ENCODE data around the gene SUSD6.

SUSD6 gene

DNA sequence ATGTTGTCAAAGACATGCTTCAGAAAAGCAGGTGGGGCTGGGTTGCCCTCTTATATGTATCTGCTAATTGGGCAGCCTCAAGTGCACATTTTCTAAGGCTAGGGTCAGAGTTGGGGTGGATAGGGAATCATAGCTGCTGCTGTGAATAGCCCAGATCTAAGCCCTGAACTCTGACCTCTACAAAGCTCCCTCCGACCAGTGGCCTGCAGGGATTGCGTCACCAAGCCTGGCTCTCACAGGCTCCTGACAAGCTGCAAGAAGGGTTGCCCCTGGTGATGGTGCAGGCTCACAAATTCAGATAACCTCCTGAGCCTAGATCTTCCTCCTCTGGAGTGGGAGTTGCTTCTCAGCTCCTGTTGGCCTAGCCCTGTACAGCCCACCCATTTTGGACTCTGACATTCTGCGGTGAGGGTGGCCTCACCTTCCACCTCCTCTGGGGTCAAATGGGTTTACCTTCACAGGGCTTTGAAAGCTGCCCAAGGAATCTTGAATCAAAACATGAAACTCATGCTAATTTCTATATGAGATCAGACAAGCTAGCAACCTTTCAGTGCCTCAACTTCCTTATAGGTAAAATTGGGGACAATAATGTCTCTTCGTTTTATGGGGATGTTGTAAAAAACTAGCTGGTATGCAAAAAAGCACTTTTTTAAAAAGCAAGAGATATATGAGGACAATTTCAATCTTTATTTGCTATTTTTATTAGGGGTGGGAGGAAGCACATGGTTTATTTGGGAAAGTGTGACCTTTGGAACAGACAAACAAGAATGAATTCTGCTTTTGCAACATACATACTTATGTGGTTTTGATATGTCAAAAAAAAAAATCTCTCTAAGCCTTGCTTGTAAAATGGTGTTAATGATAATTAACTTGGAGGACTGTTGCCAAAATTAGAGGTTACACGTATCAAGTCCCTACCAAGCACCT lies 4.9 kb upstream of the SUSD6 start:
- TF ChIP-seq, protein P1, sequence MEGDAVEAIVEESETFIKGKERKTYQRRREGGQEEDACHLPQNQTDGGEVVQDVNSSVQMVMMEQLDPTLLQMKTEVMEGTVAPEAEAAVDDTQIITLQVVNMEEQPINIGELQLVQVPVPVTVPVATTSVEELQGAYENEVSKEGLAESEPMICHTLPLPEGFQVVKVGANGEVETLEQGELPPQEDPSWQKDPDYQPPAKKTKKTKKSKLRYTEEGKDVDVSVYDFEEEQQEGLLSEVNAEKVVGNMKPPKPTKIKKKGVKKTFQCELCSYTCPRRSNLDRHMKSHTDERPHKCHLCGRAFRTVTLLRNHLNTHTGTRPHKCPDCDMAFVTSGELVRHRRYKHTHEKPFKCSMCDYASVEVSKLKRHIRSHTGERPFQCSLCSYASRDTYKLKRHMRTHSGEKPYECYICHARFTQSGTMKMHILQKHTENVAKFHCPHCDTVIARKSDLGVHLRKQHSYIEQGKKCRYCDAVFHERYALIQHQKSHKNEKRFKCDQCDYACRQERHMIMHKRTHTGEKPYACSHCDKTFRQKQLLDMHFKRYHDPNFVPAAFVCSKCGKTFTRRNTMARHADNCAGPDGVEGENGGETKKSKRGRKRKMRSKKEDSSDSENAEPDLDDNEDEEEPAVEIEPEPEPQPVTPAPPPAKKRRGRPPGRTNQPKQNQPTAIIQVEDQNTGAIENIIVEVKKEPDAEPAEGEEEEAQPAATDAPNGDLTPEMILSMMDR (conservative IDR thresholded peaks at IDR 0.05) = no peak
- peak overlapping the region; percentile 23; the same call in 1 of the 2 replicates for H3K27ac ChIP-seq

- TF ChIP-seq, protein P1 (conservative IDR thresholded peaks at IDR 0.05) = no peak
- H3K27ac ChIP-seq = peak overlapping the region; percentile 83
These were observed 1.1 kb upstream of the SUSD6 start for GRCh38 chr14:69610020-69610873.

DNA sequence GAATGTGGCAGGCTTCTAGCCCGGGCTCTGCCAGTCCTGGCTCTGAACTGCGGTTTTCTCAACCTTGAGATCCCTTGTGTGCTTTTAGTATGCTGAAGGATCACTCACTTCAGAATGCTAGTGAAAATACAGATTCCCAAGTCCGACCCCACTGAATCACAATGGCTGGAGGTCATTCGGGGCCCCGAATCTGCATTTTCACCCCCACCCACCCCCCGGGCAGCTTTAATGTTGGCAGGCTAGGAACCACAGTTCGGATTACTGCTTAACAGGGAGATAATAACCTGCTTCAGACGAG lies 573 bp upstream of the SUSD6 start:
- H3K27ac ChIP-seq = peak overlapping the region; percentile 83
- TF ChIP-seq, protein P1 (conservative IDR thresholded peaks at IDR 0.05) = no peak

GRCh38 chr14:69612014-69612782 lies 802 bp downstream of the SUSD6 start:
- peak overlapping the region; percentile 83 for H3K27ac ChIP-seq
- TF ChIP-seq, protein P1 (conservative IDR thresholded peaks at IDR 0.05) = no peak

GRCh38 chr14:69612783-69613130 lies 1.4 kb downstream of the SUSD6 start:
- TF ChIP-seq, protein P1 (conservative IDR thresholded peaks at IDR 0.05) = peak; percentile 68
- H3K27ac ChIP-seq = peak overlapping the region; percentile 83

- TF ChIP-seq, protein P1 (conservative IDR thresholded peaks at IDR 0.05) = no peak
- peak overlapping the region; percentile 83 for H3K27ac ChIP-seq
These were observed 2.1 kb downstream of the SUSD6 start for GRCh38 chr14:69613312-69614073.

Data from VCaP (cell line).